Sigmoid colon (tissue), 4 donors: ENCODE measurements around the gene SH2D6.

Experiments used
- EP300 ChIP-seq, 4 donors: sonication (generic); formaldehyde crosslinking; IDR thresholded peaks; one replicate each; pipeline ENCODE4 v1.6.1; 2017; ENCODE audit warnings: antibody characterized with exemption in 4 of 4
- POLR2A ChIP-seq, 2 donors: fragments of 450-650 bp; IDR thresholded peaks; one replicate each; pipeline ENCODE4 v1.6.1; 2016; ENCODE audit warnings: antibody characterized with exemption in 2 of 2, mild to moderate bottlenecking in 2 of 2, moderate library complexity in 2 of 2
- POLR2AphosphoS5 ChIP-seq, 4 donors: sonication (generic); formaldehyde crosslinking; IDR thresholded peaks; one replicate each; pipeline ENCODE4 v1.6.1; 2017; ENCODE audit warnings: antibody characterized with exemption in 4 of 4
- TF ChIP-seq, protein P1 (sequence below), 4 experiments: fragments of 450-650 bp in 3 of 4; fragments of 200-600 bp in 1 of 4; IDR thresholded peaks; one replicate each; pipeline ENCODE4 v1.5.1; 2016 to 2019; ENCODE audit warnings: antibody characterized with exemption in 4 of 4, mild to moderate bottlenecking in 3 of 4, moderate library complexity in 2 of 4

DNA sequence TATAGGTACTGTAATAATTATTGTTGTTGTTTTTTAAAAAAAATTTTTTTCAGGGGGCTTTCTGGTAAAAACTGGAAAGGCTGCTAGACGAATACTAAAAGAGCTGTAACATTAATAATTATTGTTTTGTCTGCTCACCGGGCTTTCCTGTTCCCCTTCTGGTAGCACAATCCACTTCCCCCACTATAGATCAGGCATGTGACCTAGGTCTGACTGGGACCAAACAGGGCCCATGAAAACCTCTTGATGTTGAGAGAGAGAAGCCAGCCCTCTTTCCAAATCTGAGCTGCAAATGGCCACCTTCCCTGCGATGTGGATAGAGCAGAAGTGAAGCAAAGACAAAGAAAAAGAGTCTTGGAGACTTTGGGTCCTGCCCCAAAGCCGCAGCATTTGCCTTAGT is 23.4 kb downstream of the SH2D6 start:
- TF ChIP-seq POLR2AphosphoS5 (IDR thresholded peaks at IDR 0.05) (no peak), POLR2A (IDR thresholded peaks at IDR 0.05) (no peak), EP300 (IDR thresholded peaks at IDR 0.05) (no peak)
- TF ChIP-seq, protein P1, sequence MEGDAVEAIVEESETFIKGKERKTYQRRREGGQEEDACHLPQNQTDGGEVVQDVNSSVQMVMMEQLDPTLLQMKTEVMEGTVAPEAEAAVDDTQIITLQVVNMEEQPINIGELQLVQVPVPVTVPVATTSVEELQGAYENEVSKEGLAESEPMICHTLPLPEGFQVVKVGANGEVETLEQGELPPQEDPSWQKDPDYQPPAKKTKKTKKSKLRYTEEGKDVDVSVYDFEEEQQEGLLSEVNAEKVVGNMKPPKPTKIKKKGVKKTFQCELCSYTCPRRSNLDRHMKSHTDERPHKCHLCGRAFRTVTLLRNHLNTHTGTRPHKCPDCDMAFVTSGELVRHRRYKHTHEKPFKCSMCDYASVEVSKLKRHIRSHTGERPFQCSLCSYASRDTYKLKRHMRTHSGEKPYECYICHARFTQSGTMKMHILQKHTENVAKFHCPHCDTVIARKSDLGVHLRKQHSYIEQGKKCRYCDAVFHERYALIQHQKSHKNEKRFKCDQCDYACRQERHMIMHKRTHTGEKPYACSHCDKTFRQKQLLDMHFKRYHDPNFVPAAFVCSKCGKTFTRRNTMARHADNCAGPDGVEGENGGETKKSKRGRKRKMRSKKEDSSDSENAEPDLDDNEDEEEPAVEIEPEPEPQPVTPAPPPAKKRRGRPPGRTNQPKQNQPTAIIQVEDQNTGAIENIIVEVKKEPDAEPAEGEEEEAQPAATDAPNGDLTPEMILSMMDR (IDR thresholded peaks at IDR 0.05) = no peak
